HG02623 (cell line): ENCODE measurements around the gene ENTPD5.

ENCODE experiments used
- ATAC-seq: cut with Tn5 transposase; IDR thresholded peaks from one replicate; pipeline ENCODE4 v1.9.1; 2021; ENCODE audit warnings: moderate library complexity; ENCODE audit not compliant: unreplicated experiment

The ENTPD5 gene

GRCh38 chr14:74018586-74019407 is at the start of gene ENTPD5, which contains the start of gene BBOF1:
Gene ENTPD5 (minus strand): TSS chr14:74019288. CDS start chr14:73988102, 31,186 bp downstream.
Gene BBOF1 (plus strand): TSS chr14:74019349. CDS start chr14:74019479, 130 bp downstream.
- peak; percentile 88 for ATAC-seq

- no peak for ATAC-seq
Measured at GRCh38 chr14:74065746-74066575, 46.9 kb upstream of the ENTPD5 start.

DNA sequence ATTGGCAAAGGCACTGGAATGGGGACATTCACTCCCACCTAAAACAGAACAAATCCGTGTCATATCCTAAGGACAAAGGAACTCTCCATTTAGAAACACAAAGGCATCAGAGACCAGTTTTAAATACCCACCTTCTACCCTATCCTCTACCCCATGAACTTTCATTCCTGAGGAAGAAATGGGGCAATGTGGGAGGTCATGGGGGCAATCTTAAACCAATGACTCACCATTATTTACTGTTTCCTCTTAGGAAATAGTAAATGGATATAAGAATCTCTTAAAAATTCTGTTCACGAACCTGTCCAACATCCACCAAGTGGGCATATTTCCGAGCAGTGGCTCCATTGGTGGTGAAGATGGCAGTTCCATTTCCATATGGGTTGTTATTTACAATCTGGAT is 45.8 kb upstream of the ENTPD5 start:
- ATAC-seq, result no peak

DNA sequence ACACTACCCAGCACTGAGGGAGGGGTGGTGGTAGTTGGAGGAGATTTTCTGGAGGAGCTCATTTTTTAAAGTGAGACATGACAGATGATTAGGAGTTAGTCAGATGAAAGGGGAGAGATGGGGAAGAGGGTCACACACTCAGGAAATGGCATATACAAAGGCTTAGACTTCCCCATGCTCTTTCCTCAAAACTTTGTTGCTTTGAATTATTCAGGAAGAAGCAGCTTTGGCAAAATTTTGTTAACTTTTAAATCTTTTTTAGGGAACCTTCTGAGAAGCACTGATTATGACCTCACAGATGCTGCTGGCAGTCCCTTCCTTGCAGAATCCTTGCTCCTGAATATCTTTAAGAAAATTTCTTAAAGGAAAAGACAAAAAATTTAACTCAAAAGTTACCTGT is 45.3 kb upstream of the ENTPD5 start:
- no peak for ATAC-seq

DNA sequence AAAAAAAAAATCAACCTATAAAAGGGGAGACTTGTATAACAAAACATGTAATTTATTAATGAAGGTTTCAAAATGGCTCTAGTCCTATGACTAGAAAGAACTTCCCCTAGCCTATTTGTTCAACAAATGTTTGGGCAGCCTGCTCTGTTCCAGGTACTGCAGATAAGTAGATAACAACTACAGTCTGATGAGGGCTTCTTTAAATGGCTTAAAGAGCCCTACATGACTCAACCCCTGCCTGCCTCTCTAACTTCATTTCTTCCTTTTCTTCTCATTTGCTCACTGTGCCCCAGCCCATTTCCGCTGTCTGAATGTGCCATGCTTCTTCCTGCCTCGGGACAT is 43.7 kb upstream of the ENTPD5 start:
- ATAC-seq, result no peak

DNA sequence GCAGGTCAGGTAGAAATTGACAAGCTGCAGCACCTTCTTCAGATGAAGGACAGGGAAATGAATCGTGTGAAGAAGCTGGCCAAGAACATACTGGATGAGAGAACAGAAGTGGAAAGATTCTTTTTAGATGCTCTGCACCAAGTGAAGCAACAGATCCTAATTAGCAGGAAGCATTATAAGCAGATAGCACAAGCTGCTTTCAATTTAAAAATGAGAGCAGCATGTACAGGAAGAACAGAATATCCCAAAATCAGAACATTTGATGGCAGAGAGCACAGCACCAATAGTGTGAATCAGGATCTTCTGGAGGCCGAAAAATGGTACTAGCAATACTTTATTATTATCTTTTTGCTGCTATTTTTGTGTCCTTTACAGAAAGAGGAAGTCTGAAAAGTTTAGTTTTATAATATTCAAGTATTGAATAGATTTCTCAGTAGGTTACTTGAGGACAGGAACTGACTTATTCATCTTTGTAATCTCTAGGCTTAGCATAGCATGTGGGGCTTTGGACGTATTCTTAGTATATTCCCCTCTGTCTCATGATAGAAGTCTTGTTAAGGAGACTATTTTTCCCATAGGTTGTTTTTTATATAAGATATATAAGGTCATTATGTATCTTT is 30.9 kb upstream of the ENTPD5 start:
- no peak for ATAC-seq

- ATAC-seq, result no peak
Measured at GRCh38 chr14:74048281-74048680, 29.2 kb upstream of the ENTPD5 start.

GRCh38 chr14:74045522-74045921 is 26.4 kb upstream of the ENTPD5 start:
- ATAC-seq, result no peak

DNA sequence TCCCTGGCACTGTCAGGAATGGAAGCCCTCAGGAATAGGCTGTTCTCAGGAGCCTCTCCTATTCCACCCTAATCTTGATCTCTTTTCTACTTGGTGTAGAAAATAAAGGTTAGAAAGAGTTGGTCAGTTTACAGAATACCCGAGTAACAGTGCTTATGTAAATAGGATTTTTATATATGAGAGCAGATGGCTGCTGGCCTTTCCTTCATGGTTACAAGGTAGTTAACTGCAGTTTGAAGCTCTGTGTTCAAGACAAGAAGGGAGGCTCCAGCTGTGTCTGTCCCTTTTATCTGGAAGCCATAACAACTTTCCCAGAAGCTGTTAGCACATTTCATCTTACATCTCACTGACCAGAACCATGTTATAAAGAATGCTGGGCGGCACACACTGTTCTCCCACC is 23.2 kb upstream of the ENTPD5 start:
- ATAC-seq, result no peak

- no peak for ATAC-seq
Measured at GRCh38 chr14:74038020-74038859, 19.2 kb upstream of the ENTPD5 start.

- ATAC-seq, result no peak
Measured at GRCh38 chr14:74035556-74035955, 16.5 kb upstream of the ENTPD5 start.

GRCh38 chr14:74034572-74034971 is 15.5 kb upstream of the ENTPD5 start:
- ATAC-seq, result no peak

DNA sequence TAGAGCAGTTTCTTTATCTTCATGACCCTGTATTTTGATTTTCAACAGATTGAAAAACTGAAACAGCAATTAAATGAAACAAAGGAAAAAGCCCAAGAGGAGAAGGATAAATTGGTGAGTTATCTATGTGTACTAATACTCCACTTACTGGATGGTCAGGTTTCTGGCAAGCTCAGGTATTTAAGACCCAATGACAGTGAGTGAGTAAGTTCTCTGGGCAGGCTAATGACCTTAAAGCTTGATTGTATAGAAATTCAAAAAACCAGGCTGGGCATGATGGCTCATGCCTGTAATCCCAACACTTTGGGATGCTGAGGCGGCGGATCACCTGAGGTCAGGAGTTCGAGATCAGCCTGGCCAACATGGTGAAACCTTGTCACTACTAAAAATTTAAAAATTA is 10.0 kb upstream of the ENTPD5 start:
- ATAC-seq, result no peak

DNA sequence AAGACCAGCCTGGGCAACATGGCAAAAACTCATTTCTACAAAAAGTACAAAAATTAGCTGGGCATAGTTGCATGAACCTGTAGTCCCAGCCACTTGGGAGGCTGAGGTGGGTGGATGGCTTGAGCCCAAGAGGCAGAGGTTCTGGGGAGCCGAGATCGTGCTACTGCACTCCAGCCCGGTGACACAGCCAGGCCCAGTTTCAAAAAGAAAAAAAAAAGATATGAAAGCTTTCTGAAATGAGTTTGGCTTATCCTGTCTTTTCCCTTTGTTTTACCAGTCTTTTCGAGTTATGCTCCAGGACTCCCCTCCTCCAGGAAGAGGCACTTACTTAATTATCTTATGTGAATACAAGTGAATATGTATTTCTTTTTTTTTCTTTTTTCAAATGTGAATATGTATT is 3.3 kb upstream of the ENTPD5 start:
- ATAC-seq, result no peak

DNA sequence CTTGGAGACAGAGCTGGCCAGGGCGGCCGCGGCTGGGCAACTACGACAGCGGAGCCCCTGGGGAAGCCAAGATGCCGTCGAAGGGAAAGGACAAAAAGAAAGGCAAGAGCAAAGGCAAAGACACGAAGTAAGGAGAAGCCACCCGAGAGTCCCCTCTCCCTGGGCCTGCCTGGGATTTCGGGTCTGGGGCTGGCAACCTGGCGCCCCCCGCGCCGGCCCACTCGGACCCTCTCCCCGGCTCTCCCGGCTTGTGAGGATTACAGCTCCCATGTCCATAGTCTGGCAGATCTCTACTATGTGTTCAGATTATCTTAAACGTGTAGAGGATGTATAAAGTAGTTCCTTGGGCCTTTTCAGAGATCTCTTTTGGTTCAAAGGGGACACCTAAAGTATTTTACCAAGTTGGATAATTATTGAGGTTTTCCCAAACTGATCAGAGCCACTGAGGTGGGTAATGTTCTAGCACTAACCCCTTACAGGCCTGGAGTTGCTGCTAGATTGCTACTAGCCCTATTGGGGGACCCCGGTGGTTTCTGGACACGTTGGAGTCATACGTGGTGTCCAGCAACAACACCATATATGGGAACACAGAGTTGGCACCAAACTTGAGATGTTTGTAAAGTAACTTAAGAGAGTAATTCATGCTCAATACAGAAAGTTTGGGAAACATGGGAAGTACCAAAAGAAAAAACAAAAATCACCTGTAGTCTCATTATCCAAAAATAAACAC is 485 bp upstream of the ENTPD5 start:
- no peak for ATAC-seq

GRCh38 chr14:74018174-74018585 is 908 bp downstream of the ENTPD5 start:
- ATAC-seq, result no peak

DNA sequence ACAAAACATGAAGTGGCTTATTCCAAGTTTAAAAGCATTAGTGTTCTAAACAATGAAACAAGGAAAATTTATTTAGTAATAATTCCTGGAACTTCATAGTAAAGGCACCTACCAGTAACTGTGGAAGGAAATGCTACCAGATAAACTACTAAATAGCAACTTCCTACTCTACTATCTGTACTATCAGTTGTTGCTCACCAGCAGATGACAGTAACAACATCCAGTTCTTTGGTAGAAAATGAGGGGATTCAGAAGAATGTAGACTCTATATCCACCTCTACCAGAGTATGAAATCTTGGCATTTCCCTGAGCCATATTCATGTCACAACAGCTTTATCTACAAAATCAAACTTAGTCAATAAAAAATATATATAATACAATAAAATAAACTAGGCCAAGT is 3.1 kb downstream of the ENTPD5 start:
- ATAC-seq, result no peak

DNA sequence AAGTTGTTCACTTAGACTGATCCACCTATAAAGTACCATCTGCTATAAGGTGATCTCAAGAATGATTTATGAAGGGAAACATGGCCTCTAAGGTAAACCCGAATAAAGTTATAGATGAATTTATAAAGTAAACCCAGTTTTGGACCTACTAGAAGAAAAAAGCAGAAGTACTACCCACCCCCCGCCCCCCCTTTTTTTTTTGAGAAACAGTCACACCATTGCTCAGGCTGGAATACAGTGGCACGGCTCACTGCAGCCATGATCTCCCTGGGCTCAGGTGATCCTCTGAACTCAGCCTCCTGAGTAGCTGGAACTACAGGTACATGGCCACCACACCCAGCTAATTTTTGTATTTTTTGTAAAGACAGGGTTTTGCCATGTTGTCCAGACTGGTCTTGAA is 3.9 kb downstream of the ENTPD5 start:
- ATAC-seq, result no peak

- no peak for ATAC-seq
Measured at GRCh38 chr14:74014299-74014698, 4.8 kb downstream of the ENTPD5 start.

GRCh38 chr14:74008843-74009499 is 10.1 kb downstream of the ENTPD5 start:
- no peak for ATAC-seq
